CD4-positive, alpha-beta T cell treated with Interleukin-17A for 4 hours (primary cell): ENCODE data around the gene SPATA18.
"Not testable (repeated sequence)": the region's sequence is repeated elsewhere in the genome, so short reads cannot be mapped to it uniquely, and the experiment has no call there.

Experiments used
- DNase-seq: peaks from one replicate; pipeline ENCODE4 v3.0.0-alpha.2; 2020; ENCODE audit warnings: mixed read lengths

SPATA18 gene

GRCh38 chr4:52110171-52110570, 59.1 kb downstream of the SPATA18 start:
- DNase-seq = no peak

- DNase-seq = no peak
Measured at GRCh38 chr4:52111995-52112394, 60.9 kb downstream of the SPATA18 start.

- DNase-seq = no peak
Measured at GRCh38 chr4:52112411-52112810, 61.3 kb downstream of the SPATA18 start.

GRCh38 chr4:52116641-52117040, 65.5 kb downstream of the SPATA18 start:
- no peak for DNase-seq

GRCh38 chr4:52126226-52126625, 75.1 kb downstream of the SPATA18 start:
- DNase-seq = no peak

GRCh38 chr4:52126966-52127365, 75.9 kb downstream of the SPATA18 start:
- no peak for DNase-seq

- no peak for DNase-seq
Measured at GRCh38 chr4:52135171-52135570, 84.1 kb downstream of the SPATA18 start.

- DNase-seq = not testable (repeated sequence)
Measured at GRCh38 chr4:52137152-52137551, 86.0 kb downstream of the SPATA18 start.

GRCh38 chr4:52142816-52143215, 91.7 kb downstream of the SPATA18 start:
- DNase-seq = no peak

GRCh38 chr4:52143815-52144214, 92.7 kb downstream of the SPATA18 start:
- no peak for DNase-seq

- DNase-seq = no peak
Measured at GRCh38 chr4:52144372-52144771, 93.3 kb downstream of the SPATA18 start.
